ENCODE measurements around the gene FARS2. TPM values are rescaled to one million over a fixed set of nuclear protein-coding genes. Genes with fewer than 3 reads are reported as not detected.

The FARS2 gene
- polyA plus RNA-seq, 1 experiment: 17.9 TPM

DNA sequence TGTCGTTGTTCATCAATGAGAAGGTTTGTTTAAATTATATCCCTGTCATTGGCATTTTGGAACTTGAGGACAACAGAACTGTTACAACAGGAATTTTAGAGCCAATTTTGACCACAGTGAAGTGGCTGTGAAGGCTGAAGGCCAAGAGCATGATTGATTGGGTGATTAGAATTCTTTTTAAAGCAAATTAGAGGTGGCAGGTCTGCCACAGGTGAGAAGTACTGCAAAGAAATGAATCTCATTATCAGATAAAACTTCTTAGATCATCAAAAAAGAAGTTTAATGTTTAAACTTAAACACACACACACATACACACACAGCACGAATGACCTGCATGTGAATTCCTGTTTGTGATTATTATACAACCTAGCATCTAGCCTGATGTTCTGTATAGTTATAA is 32.4 kb downstream of the FARS2 start:
- Histone ChIP-seq H3K27me3 (ENCODE audit: control insufficient read depth, insufficient read depth, low read length) (no peaks in the 10 kb centered on the region), H3K4me3 (ENCODE audit: low read depth, low read length) (no peak overlapping the region), H3K36me3 (ENCODE audit: control insufficient read depth, insufficient read depth, low read length) (no peaks in the 10 kb centered on the region)
- TF ChIP-seq, protein P1, sequence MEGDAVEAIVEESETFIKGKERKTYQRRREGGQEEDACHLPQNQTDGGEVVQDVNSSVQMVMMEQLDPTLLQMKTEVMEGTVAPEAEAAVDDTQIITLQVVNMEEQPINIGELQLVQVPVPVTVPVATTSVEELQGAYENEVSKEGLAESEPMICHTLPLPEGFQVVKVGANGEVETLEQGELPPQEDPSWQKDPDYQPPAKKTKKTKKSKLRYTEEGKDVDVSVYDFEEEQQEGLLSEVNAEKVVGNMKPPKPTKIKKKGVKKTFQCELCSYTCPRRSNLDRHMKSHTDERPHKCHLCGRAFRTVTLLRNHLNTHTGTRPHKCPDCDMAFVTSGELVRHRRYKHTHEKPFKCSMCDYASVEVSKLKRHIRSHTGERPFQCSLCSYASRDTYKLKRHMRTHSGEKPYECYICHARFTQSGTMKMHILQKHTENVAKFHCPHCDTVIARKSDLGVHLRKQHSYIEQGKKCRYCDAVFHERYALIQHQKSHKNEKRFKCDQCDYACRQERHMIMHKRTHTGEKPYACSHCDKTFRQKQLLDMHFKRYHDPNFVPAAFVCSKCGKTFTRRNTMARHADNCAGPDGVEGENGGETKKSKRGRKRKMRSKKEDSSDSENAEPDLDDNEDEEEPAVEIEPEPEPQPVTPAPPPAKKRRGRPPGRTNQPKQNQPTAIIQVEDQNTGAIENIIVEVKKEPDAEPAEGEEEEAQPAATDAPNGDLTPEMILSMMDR (IDR thresholded peaks at IDR 0.05; ENCODE audit: insufficient read depth, low read depth, low read length): no peak
- CTCF ChIA-PET: no interaction called here
- no peak for DNase-seq (ENCODE audit: low read depth)
- POLR2A ChIA-PET: no interaction called here

DNA sequence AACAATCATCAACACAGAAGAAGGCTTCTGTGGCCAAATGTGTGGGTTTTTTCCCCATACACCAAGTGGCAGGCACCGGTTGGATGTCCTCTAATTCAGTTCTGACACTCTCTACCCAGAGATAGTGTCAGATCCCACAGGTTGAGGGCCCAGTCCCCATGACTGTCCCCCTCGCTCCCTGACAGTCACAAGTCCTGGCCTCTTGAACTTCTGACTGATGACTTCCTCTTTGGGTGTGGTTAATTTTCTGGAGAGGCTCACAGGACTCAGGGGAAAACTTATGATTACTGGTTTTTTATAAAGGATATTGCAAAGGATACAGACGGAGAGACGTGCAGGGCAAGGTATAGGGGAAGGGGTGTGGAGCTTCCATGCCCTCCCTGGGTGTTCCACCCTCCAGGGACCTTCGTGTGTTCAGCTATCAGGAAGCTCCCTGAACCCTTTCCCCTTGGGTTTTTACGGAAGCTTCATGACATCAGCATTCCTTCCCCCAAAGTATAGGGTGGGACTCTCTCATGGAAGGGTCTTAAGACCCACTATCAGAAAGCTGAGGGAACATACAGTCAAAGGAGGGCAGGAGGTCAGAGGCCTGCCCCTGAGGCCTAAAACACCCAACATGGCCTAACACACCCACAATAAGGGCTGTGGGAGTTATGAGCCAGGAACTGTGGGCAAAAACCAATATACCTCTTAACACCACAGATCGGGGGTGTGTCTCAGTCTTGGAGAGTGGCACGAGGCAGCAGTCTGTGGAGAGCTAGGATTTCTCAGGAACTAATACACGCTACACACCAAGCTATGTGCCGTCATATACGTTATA is 33.3 kb downstream of the FARS2 start:
- no peaks in the 10 kb centered on the region for H3K27me3 ChIP-seq (ENCODE audit: control insufficient read depth, insufficient read depth, low read length)
- no peak for DNase-seq (ENCODE audit: low read depth)
- ChIA-PET POLR2A (no interaction called here), CTCF (no interaction called here)
- H3K36me3 ChIP-seq (ENCODE audit: control insufficient read depth, insufficient read depth, low read length): no peaks in the 10 kb centered on the region
- TF ChIP-seq, protein P1 (IDR thresholded peaks at IDR 0.05; ENCODE audit: insufficient read depth, low read depth, low read length): no peak
- H3K4me3 ChIP-seq (ENCODE audit: low read depth, low read length): no peak overlapping the region

DNA sequence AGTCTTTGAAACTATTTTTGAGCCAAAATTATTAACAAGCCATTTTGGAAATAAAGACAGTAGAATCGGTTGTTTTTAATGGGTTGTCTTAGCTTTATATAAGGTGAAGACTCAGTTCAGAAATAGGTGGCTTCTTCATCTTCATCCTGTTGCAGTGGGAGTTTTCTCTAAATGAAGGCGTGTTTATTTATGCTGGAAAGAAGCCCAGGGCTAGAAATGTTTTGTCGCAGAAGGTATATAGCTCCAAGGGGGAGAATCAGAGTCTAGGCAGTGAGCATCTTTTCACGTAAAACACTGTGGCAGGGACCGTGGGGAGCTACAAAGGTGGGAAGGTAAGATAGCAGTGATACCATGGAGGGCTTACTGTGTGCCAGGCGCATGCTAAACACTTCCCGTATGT is 34.3 kb downstream of the FARS2 start:
- no peaks in the 10 kb centered on the region for H3K27me3 ChIP-seq (ENCODE audit: control insufficient read depth, insufficient read depth, low read length)
- CTCF ChIA-PET: no interaction called here
- H3K4me3 ChIP-seq (ENCODE audit: low read depth, low read length): no peak overlapping the region
- no peaks in the 10 kb centered on the region for H3K36me3 ChIP-seq (ENCODE audit: control insufficient read depth, insufficient read depth, low read length)
- POLR2A ChIA-PET: no interaction called here
- DNase-seq (ENCODE audit: low read depth): no peak
- TF ChIP-seq, protein P1 (IDR thresholded peaks at IDR 0.05; ENCODE audit: insufficient read depth, low read depth, low read length): no peak

DNA sequence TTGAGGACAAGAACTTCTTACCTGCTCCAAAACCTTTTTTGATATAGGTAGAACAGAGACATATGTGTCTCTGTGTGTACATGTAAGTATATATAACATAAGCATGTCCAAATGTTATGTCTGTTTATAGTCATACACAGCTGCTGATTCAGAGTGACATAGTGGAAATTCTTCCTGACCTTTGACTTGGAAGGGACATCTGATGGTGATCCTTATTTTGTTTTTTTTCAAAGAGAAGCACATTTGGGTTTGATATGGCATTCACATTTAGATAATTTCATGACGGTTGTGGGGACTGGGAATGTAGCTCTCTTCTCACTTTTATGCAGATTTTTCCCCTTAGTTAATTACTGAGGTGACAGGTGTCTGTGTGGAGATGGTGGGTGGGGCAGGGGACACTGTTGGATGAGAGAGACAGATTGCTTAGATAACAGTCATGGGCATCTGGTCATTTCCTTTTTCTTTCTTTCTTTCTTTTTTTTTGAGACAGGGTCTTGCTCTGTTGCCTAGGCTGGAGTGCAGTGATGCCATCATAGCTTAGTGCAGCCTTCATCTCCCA is 39.0 kb downstream of the FARS2 start:
- CTCF ChIA-PET: interaction anchor here (1.5 kb wide), 1 partner anchor 12 kb away, joined by 3 read pairs; no protein-coding TSS in a partner anchor
- TF ChIP-seq, protein P1 (IDR thresholded peaks at IDR 0.05; ENCODE audit: insufficient read depth, low read depth, low read length): no peak
- no peaks in the 10 kb centered on the region for H3K36me3 ChIP-seq (ENCODE audit: control insufficient read depth, insufficient read depth, low read length)
- no peaks in the 10 kb centered on the region for H3K27me3 ChIP-seq (ENCODE audit: control insufficient read depth, insufficient read depth, low read length)
- POLR2A ChIA-PET: no interaction called here
- no peak for DNase-seq (ENCODE audit: low read depth)
- H3K4me3 ChIP-seq (ENCODE audit: low read depth, low read length): no peak overlapping the region

DNA sequence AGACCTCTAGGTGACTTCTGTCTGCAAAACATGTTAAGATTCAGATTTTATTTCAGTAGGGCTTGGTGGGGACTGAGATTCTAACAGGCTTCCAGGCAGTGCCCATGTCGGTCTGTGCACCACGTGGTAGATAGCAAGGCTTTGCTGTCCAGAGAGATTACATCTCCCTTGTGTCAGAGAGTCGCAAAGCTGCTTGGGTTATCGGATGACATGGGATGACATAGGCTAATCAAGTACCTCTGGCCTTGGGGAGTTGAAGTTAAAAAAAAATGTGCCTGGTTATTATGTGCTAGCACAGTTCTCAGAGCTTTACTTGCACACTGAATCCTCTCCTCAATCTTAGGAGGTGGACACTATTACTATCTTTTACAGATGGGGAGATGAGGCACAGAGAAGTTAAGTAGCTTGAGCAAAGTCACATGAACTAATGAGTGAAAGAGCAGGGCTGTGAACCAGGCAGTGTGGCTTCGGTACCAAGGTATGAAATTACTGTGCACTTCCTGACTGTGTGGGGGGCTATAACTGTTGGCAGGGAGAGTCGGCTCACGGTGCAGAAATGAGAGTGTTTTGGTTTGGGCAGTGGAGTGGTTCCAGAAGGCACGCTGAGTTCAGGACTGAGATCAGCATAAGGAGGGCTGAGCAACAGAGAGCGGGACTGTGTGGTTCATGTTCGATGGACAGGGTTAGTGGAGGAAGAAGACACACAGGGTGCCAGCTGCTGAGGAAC is 41.1 kb downstream of the FARS2 start:
- no peak for DNase-seq (ENCODE audit: low read depth)
- Histone ChIP-seq H3K27me3 (ENCODE audit: control insufficient read depth, insufficient read depth, low read length) (no peaks in the 10 kb centered on the region), H3K36me3 (ENCODE audit: control insufficient read depth, insufficient read depth, low read length) (no peaks in the 10 kb centered on the region), H3K4me3 (ENCODE audit: low read depth, low read length) (no peak overlapping the region)
- TF ChIP-seq, protein P1 (IDR thresholded peaks at IDR 0.05; ENCODE audit: insufficient read depth, low read depth, low read length): no peak
- ChIA-PET CTCF (interaction anchor here (0.7 to 1.3 kb wide), 5 partner anchors 9 to 158 kb away, joined by 3 to 7 read pairs (median 3); no protein-coding TSS in a partner anchor), POLR2A (no interaction called here)
